HG03520 (cell line): ENCODE measurements around the gene SPO11.
"Not testable (repeated sequence)": the region's sequence is repeated elsewhere in the genome, so short reads cannot be mapped to it uniquely, and the experiment has no call there.

Source experiments
- ATAC-seq: cut with Tn5 transposase; IDR thresholded peaks from one replicate; pipeline ENCODE4 v1.9.1; 2021; ENCODE audit warnings: mild to moderate bottlenecking, moderate library complexity; ENCODE audit not compliant: unreplicated experiment

SPO11 gene

GRCh38 chr20:57335392-57335791, 5.8 kb downstream of the SPO11 start:
- ATAC-seq, result no peak

- ATAC-seq, result no peak
Measured at GRCh38 chr20:57341663-57342062, 12.1 kb downstream of the SPO11 start.

- no peak for ATAC-seq
Measured at GRCh38 chr20:57342829-57343228, 13.2 kb downstream of the SPO11 start.

GRCh38 chr20:57346477-57346876, 16.9 kb downstream of the SPO11 start:
- no peak for ATAC-seq

- no peak for ATAC-seq
Measured at GRCh38 chr20:57347393-57347792, 17.8 kb downstream of the SPO11 start.

GRCh38 chr20:57348200-57348921, 18.8 kb downstream of the SPO11 start:
- not testable (repeated sequence) for ATAC-seq

GRCh38 chr20:57348922-57349574, 19.4 kb downstream of the SPO11 start:
- not testable (repeated sequence) for ATAC-seq

GRCh38 chr20:57350081-57350710, 20.6 kb downstream of the SPO11 start:
- ATAC-seq, result no peak

- not testable (repeated sequence) for ATAC-seq
Measured at GRCh38 chr20:57350726-57351041, 21.1 kb downstream of the SPO11 start.

- ATAC-seq, result peak; percentile 73
Measured at GRCh38 chr20:57351042-57351783, 21.6 kb downstream of the SPO11 start, which contains the start of gene RAE1. Gene RAE1, plus strand, starts transcription at chr20:57351255. Its CDS starts 2,784 bp downstream, at chr20:57354039.

GRCh38 chr20:57352305-57352704, 22.7 kb downstream of the SPO11 start:
- ATAC-seq, result no peak

GRCh38 chr20:57353351-57353750, 23.7 kb downstream of the SPO11 start:
- no peak for ATAC-seq

- no peak for ATAC-seq
Measured at GRCh38 chr20:57361517-57361916, 31.9 kb downstream of the SPO11 start.

- no peak for ATAC-seq
Measured at GRCh38 chr20:57364451-57364850, 34.8 kb downstream of the SPO11 start.

- ATAC-seq, result no peak
Measured at GRCh38 chr20:57369596-57369995, 40.0 kb downstream of the SPO11 start.

GRCh38 chr20:57370316-57370715, 40.7 kb downstream of the SPO11 start:
- ATAC-seq, result no peak

GRCh38 chr20:57371363-57371762, 41.8 kb downstream of the SPO11 start:
- ATAC-seq, result no peak

- no peak for ATAC-seq
Measured at GRCh38 chr20:57372157-57372556, 42.6 kb downstream of the SPO11 start.

- no peak for ATAC-seq
Measured at GRCh38 chr20:57372581-57373350, 43.2 kb downstream of the SPO11 start.

- ATAC-seq, result no peak
Measured at GRCh38 chr20:57374343-57374930, 44.8 kb downstream of the SPO11 start.
